KBM-7 (cell line): ENCODE measurements around the gene TRMT2A.
A peak's percentile ranks its signal among the peaks of the same experiment; 100 is the strongest.
"Not testable (repeated sequence)": the region's sequence is repeated elsewhere in the genome, so short reads cannot be mapped to it uniquely, and the experiment has no call there.

Source experiments
- DNase-seq: peaks from one replicate; pipeline ENCODE4 v3.0.0-alpha.2; 2015
- in situ Hi-C: fragments of 300-500 bp; cut with MboI; formaldehyde crosslinking; loops from 2 replicates; pipeline ENCODE4 v1.14.3; 2020; ENCODE audit warnings: low sequenced_read_pairs, low pct_unique_long_range_greater_than_20kb, mixed read lengths

The TRMT2A gene

DNA sequence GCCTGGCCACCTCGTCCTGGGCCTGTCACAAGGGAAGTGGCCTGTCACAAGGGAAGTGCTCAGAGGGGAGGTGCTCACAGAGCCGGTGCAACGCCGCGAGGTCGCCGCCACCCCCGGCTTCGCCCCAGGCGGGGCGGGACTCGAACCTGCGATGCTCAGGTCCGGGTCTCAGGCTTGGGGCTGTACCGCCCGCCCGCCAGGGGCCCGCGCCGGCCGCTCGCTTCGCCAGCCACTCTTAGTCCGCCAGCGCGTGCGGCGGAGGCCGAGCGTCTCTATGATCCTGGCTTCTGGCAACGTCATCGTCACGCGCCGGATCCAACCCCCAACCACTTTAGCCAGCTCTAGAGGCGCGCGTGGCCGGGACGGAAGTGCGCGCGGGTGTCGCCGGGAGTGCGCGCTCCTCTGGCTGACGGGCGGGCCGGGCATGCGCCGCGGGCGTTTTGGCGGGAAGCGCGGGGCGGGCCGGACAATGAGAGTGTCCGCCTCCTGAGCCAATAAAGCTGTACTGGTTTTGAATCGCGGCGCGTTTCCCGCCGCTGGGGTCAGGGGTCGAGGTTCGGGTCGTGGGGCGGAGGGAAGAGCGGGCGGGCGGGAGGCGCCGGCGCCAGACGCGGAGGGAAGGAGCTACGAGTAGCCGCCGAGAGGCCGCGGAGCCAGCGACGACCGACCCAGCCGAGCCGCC lies at the start of gene TRMT2A:
Gene TRMT2A (minus strand): TSS at position 276 of the 682 bp plus-strand sequence. CDS start 320 bp downstream, outside the sequence.
- peak; percentile 99 for DNase-seq
- in situ Hi-C loops = no loop called here

GRCh38 chr22:20166703-20167102 lies 49.7 kb upstream of the TRMT2A start:
- in situ Hi-C loops = no loop called here
- DNase-seq = no peak

GRCh38 chr22:20165913-20166312 lies 48.9 kb upstream of the TRMT2A start:
- in situ Hi-C loops = no loop called here
- no peak for DNase-seq

- in situ Hi-C loops = no loop called here
- DNase-seq = no peak
Observed at GRCh38 chr22:20165421-20165820, 48.4 kb upstream of the TRMT2A start.

- in situ Hi-C loops = no loop called here
- DNase-seq = no peak
Observed at GRCh38 chr22:20164863-20165262, 47.8 kb upstream of the TRMT2A start.

- in situ Hi-C loops = no loop called here
- DNase-seq = no peak
Observed at GRCh38 chr22:20160041-20160440, 43.0 kb upstream of the TRMT2A start.

DNA sequence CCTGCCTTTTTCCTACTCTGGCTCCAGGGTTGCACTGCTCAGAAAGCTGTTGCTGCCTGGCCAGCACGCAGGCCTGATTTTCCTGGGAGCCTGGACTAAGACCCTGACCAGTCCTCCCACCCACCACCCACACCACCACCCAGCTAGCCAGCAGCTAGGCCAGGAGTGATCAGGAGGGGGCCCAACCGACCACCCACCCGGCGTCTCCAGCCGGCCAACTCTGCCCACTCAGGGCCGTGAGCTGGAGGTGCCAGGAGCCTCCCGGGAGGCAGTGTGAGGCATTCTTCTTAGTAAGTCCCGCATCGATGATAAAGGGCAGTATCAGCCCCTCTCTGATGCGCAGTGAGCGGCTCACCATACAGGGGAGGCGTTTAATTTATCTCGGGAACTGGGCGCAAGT lies 42.5 kb upstream of the TRMT2A start:
- DNase-seq, in situ Hi-C loops: not testable (repeated sequence)

DNA sequence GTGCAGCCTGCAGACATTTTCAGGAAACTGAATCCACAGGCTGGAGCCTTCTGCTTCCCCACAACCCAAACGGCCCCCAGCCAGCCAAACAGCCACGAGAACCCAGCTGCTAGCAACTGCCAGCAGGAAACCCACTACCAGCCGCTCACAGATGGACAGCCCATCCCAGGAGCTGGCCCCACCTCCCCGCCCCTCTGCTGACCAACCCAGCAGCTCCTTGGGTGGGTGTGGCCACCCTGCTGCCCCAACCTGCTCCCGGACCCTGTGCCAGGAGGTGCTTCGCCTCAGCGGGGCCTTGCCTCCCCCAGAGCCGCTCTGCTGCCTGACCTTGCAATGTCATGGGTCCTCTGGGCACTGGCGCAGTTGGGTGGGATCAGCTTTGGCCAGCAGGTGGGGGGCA lies 42.0 kb upstream of the TRMT2A start:
- in situ Hi-C loops = no loop called here
- DNase-seq = peak; percentile 58

GRCh38 chr22:20158391-20159036 lies 41.5 kb upstream of the TRMT2A start:
- in situ Hi-C loops = no loop called here
- DNase-seq = no peak

GRCh38 chr22:20157430-20158183 lies 40.6 kb upstream of the TRMT2A start:
- no peak for DNase-seq
- in situ Hi-C loops = no loop called here

DNA sequence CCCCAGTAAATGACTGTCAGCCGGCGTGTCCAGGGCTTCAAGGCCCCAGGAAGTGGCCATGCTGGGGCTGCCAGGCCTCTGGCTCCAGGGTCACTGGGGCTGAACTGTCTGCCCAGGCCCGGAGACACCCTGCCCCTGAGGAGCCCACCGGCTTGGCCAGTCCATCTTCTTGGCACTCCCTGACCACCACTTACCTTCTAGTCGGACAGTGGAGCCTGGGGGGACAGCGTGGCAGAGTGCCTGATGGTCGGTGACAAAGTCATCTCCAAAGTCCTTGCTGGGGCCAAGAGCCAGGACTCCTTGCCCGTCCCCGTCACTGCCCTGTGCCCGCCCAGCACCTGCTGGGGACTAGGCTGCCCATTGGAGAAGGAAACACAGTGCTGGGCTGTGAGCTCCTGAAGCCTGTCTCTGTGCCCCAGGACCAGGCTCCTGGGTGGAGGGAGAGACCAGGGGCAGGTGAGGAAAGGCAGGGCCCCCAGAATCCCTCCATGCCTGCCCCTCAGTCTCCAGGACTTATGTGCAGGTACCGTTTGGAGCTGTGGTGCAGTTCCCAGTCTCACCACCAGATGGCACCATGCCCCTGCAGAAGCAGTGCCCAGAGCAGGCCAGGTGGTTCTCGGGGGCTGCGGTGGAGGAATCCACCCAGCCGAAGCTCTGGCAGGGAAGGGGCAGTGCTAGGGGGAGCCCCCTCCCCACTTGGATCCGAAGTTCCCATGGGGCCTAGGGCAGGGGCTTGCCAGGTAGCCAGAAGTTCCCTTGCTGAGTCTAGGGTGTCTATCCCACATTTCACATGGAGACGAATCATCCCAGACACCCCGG lies 39.8 kb upstream of the TRMT2A start:
- DNase-seq = peak; percentile 83
- in situ Hi-C loops = no loop called here

DNA sequence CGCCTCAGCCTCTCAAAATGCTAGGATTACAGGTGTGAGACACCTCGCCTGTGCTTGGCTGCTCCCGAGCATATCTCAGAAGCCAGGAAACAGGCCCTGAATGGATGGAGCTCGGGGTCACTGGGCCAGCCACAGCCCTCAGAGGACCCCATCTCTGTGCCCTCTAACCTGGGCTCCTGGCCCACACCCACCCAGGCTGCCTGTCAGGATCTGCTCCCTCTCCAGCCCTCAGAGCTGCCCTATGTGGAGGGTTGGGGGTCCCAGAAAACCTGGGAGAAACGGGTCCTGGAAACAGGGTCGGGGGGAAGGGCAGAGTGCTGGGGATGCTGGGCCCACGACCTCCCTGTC lies 39.0 kb upstream of the TRMT2A start:
- DNase-seq = no peak
- in situ Hi-C loops = no loop called here

DNA sequence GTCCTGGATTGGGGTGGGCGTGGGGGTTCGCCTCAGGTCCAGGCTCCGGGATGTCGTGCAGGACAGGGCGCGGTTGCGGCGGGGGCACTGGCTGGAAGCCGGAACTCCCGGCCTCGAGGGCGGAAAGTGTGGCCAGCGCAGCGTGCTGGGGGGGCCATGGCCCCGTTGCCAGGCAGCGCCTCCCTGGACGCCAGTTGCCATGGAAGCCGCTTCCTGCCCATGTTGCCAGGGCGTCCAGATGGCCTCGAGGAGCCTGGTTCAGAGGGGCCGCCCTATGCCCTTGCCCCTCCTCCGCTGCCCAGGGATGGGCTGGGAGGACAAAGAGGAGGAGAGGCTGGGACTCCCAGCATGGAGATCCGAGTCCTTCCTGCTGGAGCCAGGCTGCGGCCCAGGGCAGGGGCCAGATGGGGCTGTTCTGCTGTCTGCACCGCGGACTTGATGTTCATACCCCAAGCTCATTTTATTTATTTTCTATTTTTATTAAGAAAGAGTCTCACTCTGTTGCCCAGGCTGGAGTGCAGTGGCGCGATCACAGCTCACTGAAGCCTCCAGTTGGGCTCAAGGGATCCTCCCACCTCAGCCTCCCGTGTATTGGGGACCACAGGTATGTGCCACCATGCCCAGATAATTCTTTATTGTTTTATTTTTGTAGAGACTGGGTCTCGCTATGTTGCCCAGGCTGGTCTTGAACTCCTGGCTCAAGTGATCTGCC lies 38.5 kb upstream of the TRMT2A start:
- in situ Hi-C loops = no loop called here
- peak; percentile 72 for DNase-seq

DNA sequence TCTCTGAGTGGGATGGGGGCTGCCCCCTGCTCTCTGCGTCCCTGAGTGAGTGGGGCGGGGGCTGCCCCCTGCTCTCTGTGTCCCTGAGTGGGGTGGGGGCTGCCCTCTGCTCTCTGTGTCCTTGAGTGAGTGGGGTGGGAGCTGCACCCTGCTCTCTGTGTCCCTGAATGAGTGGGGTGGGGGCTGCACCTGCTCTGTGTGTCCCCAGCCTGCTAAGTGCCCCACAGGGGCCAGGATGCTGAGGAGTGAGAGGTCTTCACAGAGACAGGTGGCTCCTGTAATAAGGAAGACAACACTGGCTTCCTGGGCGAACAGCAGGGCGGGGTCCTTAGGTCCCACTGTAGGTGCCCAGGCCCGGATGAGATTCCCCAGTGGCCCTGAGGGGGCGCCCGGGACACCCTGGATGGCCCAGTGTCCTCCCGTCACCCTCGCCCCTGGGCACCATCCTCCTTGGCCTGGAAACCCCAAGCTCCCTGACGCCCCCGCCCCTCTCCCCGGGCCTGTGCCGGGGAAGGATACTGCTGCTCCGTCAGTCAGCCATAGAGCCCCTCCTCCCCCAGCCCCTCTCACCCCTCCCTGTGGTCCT lies 37.7 kb upstream of the TRMT2A start:
- in situ Hi-C loops = no loop called here
- no peak for DNase-seq

- DNase-seq = no peak
- in situ Hi-C loops = no loop called here
Observed at GRCh38 chr22:20153945-20154344, 36.9 kb upstream of the TRMT2A start.

- in situ Hi-C loops = no loop called here
- no peak for DNase-seq
Observed at GRCh38 chr22:20152464-20152890, 35.5 kb upstream of the TRMT2A start.

DNA sequence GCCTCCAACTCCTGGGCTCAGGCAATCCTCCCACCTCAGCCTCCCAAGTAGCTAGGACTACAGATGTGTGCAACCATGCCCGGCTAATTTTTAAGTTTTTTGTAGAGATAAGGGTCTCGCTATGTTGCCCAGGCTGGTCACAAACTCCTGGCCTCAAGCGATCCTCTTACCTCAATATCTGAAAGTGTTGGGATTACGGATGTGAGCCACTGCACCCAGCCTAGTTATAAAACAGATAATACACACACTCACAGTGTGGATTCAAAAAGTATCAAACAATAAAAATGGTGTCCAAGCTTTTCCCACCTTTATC lies 34.2 kb upstream of the TRMT2A start:
- in situ Hi-C loops = no loop called here
- no peak for DNase-seq

DNA sequence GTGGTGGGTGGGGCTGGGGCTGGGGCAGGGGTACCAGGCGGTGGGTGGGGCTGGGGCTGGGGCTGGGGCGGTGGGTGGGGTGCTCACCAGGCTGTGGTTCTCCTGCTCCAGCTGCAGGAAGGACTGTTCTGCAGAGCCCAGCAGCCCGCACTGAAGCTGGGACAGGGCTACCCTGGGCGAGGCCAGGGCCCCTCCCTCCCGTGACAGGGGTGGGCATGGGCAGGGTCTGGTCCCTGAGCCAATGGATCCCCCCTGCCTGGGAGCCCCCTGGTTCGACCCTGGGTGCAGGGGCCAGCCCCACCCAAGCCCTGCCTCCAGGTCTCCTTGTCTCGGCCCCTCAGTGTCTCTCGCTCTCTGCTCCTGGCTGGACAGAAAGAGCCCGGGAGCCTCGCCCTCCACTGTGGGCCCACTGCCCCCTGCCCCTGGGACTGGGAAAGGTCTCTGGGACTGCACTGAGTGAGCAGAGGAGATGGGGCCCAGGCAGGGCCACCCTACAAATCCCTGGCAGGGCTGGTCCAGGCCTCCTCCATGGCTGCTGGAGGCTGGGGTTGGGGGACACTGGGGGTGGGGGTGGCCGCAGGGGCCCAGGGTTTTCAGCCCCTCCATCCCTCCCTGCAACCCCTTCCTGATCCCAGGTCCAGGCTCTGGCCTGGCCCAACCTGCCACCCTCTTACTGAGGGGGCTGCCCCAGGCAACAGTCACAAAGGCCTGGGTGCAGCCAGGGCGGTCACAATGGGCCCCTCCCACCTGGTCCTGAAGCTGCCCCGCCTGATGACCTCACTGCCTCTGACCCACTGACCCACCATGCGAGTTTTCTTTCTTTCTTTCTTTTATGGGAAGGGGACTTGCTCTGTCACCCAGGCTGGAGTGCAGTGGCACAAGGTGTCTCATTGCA lies 33.6 kb upstream of the TRMT2A start, which contains the start of gene CCDC188:
Gene CCDC188 (minus strand): TSS at position 675 of the 895 bp plus-strand sequence. CDS start 69 bp downstream, at position 606.
- no peak for DNase-seq
- in situ Hi-C loops = no loop called here
